ENCODE results near the gene CDKAL1. TPM values are rescaled to one million over a fixed set of nuclear protein-coding genes. Genes with fewer than 3 reads are reported as not detected.

The CDKAL1 gene
- total RNA-seq, 4 donors from 2014 or later: 10.3 to 11.2 (median 10.5) TPM

DNA sequence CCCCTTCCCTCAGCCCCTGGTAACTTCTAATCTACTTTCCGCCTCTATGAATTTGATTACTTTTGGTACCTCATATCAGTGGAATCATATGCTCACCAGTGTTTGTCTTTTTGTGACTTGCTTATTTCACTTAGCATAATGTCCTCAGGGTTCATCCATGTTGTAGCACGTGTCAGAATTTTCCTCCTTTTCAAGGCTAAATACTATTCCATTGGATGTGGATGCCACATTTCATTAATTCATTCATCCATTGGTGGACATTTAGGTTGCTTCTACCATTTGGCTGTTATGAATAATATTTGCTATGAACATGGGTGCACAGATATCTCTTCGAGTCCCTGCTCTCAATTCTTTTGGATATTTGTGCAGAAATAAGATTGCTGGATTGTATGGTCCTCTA is 670.7 kb downstream of the CDKAL1 start:
- TF ChIP-seq, protein P1, sequence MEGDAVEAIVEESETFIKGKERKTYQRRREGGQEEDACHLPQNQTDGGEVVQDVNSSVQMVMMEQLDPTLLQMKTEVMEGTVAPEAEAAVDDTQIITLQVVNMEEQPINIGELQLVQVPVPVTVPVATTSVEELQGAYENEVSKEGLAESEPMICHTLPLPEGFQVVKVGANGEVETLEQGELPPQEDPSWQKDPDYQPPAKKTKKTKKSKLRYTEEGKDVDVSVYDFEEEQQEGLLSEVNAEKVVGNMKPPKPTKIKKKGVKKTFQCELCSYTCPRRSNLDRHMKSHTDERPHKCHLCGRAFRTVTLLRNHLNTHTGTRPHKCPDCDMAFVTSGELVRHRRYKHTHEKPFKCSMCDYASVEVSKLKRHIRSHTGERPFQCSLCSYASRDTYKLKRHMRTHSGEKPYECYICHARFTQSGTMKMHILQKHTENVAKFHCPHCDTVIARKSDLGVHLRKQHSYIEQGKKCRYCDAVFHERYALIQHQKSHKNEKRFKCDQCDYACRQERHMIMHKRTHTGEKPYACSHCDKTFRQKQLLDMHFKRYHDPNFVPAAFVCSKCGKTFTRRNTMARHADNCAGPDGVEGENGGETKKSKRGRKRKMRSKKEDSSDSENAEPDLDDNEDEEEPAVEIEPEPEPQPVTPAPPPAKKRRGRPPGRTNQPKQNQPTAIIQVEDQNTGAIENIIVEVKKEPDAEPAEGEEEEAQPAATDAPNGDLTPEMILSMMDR (IDR thresholded peaks at IDR 0.05): no peak
- no peak for TF ChIP-seq EP300 (IDR thresholded peaks at IDR 0.05)
- TF ChIP-seq POLR2AphosphoS5 (IDR thresholded peaks at IDR 0.05): no peak
- TF ChIP-seq POLR2A (IDR thresholded peaks at IDR 0.05; ENCODE audit: low read depth): no peak
- intact Hi-C loops (cut with DNase I): no loop called here
- 94% methylated on average over 3 of the region's 3 CpGs for WGBS

DNA sequence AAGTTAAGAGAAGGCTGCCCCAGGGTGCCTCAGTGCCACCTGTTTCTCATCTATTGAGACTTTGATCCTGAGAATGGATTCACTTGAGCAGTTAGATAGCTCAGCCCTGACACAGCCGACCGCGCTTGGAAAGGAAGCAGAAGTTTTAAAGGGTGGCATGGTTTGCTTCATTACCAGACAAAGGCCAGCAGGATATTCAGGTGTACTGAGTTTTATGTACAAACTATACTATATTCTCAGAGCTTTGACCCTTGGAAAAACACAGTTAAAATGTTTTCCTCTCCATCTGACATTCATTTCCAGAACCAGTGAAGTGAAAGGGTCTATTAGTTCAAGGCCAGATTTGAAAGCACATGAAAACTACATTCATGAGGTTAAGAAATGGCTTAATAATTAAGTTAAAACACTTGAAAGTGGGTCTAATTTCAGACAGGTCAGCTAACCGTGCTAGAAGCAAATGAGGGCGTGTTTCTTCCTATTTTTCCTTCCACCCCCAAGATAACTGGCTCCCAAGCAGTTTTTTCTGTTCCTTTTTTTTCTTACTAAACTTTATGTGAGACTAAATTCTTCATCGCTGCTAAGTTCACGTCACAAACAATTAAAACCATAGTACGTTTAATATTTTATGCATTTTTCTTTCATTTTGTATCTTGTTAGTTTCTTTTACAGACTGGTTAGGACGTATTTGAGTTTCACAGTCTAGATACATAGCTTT is 674.0 kb downstream of the CDKAL1 start:
- DNase-seq (ENCODE audit: extremely low spot score): no peak
- no peaks in the 10 kb centered on the region for H3K9me3 ChIP-seq
- TF ChIP-seq POLR2A (IDR thresholded peaks at IDR 0.05; ENCODE audit: low read depth): no peak
- no peak for TF ChIP-seq EP300 (IDR thresholded peaks at IDR 0.05)
- TF ChIP-seq, protein P1 (IDR thresholded peaks at IDR 0.05): no peak
- no peak for TF ChIP-seq POLR2AphosphoS5 (IDR thresholded peaks at IDR 0.05)
- no peaks in the 10 kb centered on the region for H3K27me3 ChIP-seq
- intact Hi-C loops (cut with DNase I): no loop called here
- H3K4me1 ChIP-seq: no peaks in the 10 kb centered on the region
- peaks cover 0 to 11% (median 4%) of the 10 kb centered on the region in 4 donors for H3K36me3 ChIP-seq
- H3K27ac ChIP-seq (replicated peaks in 1 of 4): no peak overlapping the region
- WGBS: 92% methylated on average over 9 of the region's 9 CpGs
- H3K4me3 ChIP-seq: no peak overlapping the region

More for the DNA sequence above, 670.7 kb downstream of the CDKAL1 start:
- H3K36me3 ChIP-seq: peaks cover 0 to 8% (median 2%) of the 10 kb centered on the region in 4 donors
- no peak overlapping the region for H3K27ac ChIP-seq (replicated peaks in 1 of 4)
- no peaks in the 10 kb centered on the region for H3K27me3 ChIP-seq
- DNase-seq (ENCODE audit: extremely low spot score): no peak
- H3K9me3 ChIP-seq: no peaks in the 10 kb centered on the region
- H3K4me1 ChIP-seq: peaks cover 4 to 12% (median 7%) of the 10 kb centered on the region in 4 donors
- H3K4me3 ChIP-seq: no peak overlapping the region

DNA sequence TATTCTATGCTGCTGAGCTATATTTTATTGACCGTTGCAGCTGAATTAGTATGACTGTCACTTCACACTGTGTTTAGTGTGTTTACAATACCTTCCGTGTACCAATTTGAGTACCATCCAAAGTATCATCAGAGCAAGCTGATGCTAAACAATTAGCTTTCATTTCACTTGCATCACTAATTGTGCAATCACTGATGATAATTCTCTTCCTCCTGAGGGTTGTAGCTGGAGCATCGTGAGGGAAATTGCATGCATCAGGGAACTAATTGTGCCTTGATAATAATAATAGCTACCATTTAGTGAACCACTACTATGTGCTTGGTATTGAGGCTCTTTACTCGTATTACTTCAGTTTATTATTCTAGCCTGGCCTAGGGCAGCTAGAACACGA is 674.5 kb downstream of the CDKAL1 start:
- H3K4me3 ChIP-seq: no peak overlapping the region
- intact Hi-C loops (cut with DNase I): no loop called here
- H3K9me3 ChIP-seq: no peaks in the 10 kb centered on the region
- peaks cover 0 to 11% (median 4%) of the 10 kb centered on the region in 4 donors for H3K36me3 ChIP-seq
- H3K27ac ChIP-seq (replicated peaks in 1 of 4): no peak overlapping the region
- 90% methylated on average over 5 of the region's 5 CpGs for WGBS
- no peak for DNase-seq (ENCODE audit: extremely low spot score)
- no peaks in the 10 kb centered on the region for H3K4me1 ChIP-seq
- no peak for TF ChIP-seq POLR2A (IDR thresholded peaks at IDR 0.05; ENCODE audit: low read depth)
- TF ChIP-seq, protein P1 (IDR thresholded peaks at IDR 0.05): no peak
- TF ChIP-seq POLR2AphosphoS5 (IDR thresholded peaks at IDR 0.05): no peak
- no peak for TF ChIP-seq EP300 (IDR thresholded peaks at IDR 0.05)
- no peaks in the 10 kb centered on the region for H3K27me3 ChIP-seq

DNA sequence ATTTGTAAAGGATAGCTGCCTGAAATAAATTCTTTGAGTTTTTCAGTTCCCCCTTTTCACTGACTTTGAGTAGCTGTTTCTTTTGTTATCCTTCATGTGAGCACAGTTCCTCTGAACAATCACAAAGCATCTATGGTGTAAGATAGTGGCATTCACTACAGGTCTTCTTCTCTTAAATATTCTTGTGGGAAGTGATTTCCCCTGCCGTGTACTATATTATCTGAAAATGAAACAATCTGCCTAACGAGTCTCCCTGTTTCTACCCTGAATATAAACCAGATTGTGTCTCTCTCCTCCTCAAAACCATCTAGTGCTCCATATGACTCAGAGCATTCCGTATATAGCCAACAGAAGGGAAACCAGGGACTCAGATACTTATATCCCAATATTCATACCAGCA is 679.2 kb downstream of the CDKAL1 start:
- H3K36me3 ChIP-seq: peaks cover 0 to 12% (median 6%) of the 10 kb centered on the region in 4 donors
- H3K9me3 ChIP-seq: peaks cover 0 to 4% (median 2%) of the 10 kb centered on the region in 4 donors
- no peak overlapping the region for H3K4me3 ChIP-seq
- TF ChIP-seq POLR2AphosphoS5 (IDR thresholded peaks at IDR 0.05): no peak
- TF ChIP-seq EP300 (IDR thresholded peaks at IDR 0.05): no peak
- no peak for TF ChIP-seq POLR2A (IDR thresholded peaks at IDR 0.05; ENCODE audit: low read depth)
- TF ChIP-seq, protein P1 (IDR thresholded peaks at IDR 0.05): no peak
- H3K27ac ChIP-seq (replicated peaks in 1 of 4): no peak overlapping the region
- intact Hi-C loops (cut with DNase I): no loop called here
- DNase-seq (ENCODE audit: extremely low spot score): no peak
- WGBS: 90% methylated on average over 3 of the region's 3 CpGs
- no peaks in the 10 kb centered on the region for H3K4me1 ChIP-seq
- no peaks in the 10 kb centered on the region for H3K27me3 ChIP-seq

Measured in esophagus muscularis mucosa (tissue), 4 donors.